Stimulated activated CD8-positive, alpha-beta memory T cell treated with anti-CD3 and anti-CD28 coated beads, Interleukin-15, amount 100 ng/mL, for 4 hours (primary cell): ENCODE measurements around the gene CEP70.

Experiments used
- DNase-seq, 2 donors: peaks; one replicate each; pipeline ENCODE4 v3.0.0-alpha.2; 2020; ENCODE audit warnings: low read depth in 2 of 2

Gene CEP70

DNA sequence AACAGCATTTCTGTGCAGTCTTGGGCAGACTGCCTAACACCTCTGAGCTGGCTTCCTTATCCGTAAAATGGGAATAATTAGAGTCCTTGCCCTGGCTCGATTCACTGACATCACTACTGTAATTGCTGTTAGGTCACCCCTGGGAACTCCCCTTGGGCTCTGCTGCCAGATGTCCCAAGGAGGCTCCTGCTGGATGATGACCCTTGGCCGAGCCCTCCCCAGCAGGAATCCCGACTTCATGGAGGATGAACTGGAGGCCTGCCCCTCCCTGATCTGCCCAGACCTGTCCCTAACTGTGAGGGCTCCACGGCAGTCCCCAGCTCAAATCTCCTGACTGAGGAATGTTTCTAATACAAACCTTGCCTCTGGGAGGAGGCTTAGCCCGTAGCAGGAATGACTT lies 141.6 kb downstream of the CEP70 start:
- no peak for DNase-seq

GRCh38 chr3:138451595-138452162 lies 142.4 kb downstream of the CEP70 start:
- no peak for DNase-seq

GRCh38 chr3:138450704-138451424 lies 143.2 kb downstream of the CEP70 start:
- DNase-seq: no peak

GRCh38 chr3:138450181-138450580 lies 143.9 kb downstream of the CEP70 start:
- DNase-seq: no peak

- DNase-seq: no peak
Observed at GRCh38 chr3:138449490-138449889, 144.6 kb downstream of the CEP70 start.

DNA sequence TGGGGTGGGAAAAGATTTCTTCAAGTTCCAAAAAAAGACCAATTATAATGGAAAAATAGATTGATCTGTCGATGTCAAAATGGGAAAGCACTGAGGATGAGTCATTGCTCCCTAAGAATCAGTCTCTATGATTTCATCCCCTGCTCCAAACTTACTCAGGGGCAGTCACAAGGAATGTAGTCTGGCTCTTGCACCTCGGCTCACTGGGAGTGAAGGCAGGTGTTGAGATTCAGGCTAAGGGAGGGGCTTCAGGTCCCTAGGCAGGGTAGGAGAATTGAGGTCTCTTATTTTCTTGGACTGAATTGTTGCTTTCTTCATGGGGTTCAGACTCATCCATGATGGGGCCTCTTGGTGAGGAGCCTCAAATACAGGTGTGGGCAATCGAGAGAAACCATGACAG lies 145.4 kb downstream of the CEP70 start:
- no peak for DNase-seq

- no peak for DNase-seq
Observed at GRCh38 chr3:138445654-138446053, 148.4 kb downstream of the CEP70 start.

DNA sequence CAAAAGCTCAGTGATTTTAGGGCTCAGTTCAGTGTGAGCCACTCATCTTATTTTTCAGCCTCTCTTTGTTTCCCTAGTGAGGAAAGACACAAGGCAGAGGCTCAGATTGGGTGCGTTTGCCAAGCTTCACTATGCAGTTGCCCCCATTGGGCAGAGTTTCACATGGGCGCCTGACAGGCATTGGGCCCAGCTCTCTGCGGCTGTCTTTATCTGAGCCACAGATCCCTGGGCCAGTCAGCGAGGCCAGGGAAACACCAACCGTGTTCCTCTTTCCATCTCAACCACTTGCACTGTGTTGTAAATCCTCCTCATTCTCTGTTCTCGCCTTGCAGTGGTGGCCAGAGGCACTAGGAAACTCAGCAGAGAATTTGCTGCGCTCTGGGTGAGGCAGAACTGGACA lies 148.8 kb downstream of the CEP70 start:
- no peak for DNase-seq
